GM21825 (cell line): ENCODE data around the gene IRF1.
"Not testable (repeated sequence)": the region's sequence is repeated elsewhere in the genome, so short reads cannot be mapped to it uniquely, and the experiment has no call there.

Source experiments
- ATAC-seq: cut with Tn5 transposase; IDR thresholded peaks from one replicate; pipeline ENCODE4 v1.9.1; 2021; ENCODE audit warnings: mild to moderate bottlenecking, moderate library complexity; ENCODE audit not compliant: unreplicated experiment

IRF1 gene

DNA sequence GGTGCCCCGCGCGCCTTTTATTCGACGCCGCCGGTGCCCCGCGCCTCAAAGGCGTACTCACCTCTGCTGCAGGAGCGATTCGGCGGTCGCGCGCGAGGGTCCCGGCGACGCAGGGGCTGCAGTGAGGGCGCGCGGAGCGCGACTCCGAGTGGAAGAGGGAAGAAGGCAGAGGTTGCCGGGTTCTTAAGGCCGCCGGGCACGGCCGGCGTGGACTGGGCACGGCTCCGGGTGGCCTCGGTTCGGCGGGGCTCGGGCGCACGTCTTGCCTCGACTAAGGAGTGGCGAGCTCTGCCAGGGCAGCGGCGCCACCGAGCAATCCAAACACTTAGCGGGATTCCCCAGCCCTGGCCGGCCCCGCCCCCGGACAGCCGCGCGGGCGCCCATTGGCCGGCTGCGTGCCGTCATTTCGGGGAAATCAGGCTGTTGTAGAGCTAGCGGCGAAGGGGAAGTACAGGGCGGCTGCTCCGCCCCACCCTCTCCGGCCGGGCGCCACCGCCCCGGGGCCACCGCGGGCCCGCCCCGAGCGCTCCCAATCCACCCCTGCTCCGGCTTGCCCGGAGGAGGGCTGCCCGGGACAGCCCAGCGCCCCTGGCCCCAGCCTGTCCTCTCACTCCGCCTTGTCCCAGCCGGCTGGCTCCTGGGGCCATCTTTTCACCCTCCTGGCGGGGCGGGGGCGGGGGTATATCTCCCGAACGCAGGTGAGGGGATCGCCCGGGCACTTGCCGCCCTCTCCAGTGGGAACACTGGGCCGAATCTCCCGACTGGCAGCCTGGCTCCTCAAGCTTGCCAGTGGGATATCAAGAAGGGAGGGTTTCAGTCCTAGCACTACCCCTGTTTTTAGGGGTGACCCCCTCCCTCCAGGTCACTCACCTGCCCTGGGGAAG is at the start of gene IRF1:
TSS of gene IRF1 (minus strand) at position 290 of the 884 bp plus-strand sequence. CDS start 1,295 bp downstream, outside the sequence.
- ATAC-seq: peak; percentile 74

- ATAC-seq: no peak
These were observed 49.6 kb upstream of the IRF1 start for GRCh38 chr5:132540149-132540548.

DNA sequence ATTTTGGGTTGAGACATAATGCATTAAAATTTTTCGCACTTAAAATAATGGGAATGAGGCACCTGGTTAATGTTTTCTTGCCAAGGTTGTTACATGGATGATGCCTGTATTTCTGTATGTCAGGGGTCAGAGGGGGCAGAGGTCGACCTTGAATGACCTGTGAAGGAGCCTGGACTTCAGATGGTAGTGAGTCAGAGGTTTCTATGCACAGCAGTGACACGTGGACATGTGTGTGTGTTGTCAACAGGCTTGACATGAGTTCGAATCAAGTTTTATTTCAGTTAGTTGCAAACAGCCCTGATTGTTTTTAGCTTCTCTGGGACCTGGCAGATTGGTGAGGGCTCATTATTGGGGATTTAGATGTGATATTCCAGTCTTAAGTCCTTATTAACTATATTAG is 49.1 kb upstream of the IRF1 start:
- no peak for ATAC-seq

GRCh38 chr5:132530946-132531345 is 40.4 kb upstream of the IRF1 start:
- ATAC-seq: no peak

DNA sequence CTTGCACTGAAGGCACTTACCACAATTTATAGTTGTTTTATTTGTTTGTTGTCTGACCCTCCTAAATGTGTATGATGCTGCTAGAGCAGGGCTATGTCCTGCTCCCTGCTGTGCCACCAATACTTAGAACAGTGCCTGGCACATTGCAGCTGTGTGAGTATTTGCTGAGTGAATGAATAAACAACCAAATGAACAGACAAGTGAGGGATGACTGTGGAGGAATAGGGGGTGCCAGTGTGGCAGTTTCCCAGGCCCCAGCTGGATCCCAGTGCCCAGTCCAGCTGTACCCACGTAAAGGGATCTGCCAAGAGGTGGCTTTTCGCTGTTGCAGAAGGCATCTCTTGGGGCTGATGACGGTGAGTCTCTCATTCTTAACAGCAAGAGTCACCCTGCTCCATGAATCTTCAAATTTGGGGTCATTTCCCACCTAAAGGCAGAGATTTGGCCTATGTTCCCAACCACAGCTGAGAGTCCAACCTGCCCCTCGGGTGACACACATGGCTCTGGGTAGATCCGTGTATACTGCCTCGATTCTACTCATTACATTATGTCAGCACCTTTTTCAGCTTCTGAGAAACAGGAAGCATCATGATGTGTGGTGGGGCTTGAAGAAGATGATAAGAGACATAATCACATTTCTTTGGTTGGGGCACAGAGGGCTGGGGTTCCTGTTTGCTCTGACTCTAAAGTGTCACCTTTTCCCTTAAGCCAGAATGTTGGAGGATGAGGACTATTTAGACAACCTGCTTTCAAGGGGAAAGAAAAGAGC is 38.5 kb upstream of the IRF1 start:
- ATAC-seq: no peak

DNA sequence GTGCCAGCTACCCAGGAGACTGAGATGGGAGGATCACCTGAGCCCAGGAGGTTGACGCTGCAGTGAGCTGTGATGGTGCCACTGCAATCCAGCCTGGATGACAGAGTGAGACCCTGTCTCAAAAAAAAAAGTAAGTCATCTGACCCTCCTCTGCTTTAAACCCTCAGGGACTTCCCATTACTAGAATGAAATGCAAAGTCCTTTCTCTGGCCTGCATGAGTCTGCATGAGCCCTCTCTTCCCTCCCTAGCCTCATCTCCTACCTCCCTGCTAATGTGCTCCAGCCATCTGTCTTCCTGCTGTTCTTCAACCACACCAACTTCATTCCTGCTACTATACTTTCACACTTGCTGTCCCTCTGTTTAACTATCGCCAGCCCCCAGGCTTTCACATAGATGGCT is 37.4 kb upstream of the IRF1 start:
- ATAC-seq: no peak

- no peak for ATAC-seq
These were observed 36.5 kb upstream of the IRF1 start for GRCh38 chr5:132526974-132527564.

GRCh38 chr5:132526290-132526973 is 35.9 kb upstream of the IRF1 start:
- peak; percentile 39 for ATAC-seq

GRCh38 chr5:132525299-132525724 is 34.7 kb upstream of the IRF1 start:
- peak; percentile 70 for ATAC-seq

DNA sequence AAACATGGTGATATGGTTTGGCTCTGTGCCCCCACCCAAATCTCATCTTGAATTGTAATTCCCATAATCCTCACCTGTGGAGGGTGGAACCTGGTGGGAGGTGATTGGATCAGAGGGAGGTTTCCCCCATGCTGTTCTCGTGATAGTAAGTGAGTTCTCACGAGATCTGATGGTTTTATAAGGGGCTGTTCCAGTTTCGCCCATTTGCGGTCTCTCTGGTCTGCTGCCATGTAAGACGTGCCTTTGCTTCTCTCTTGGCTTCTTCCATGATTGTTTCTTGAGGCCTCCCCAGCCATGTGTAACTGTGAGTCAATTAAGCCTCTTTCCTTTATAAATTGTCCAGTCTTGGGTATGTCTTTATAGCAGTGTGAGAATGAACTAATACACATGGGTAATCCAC is 34.3 kb upstream of the IRF1 start:
- not testable (repeated sequence) for ATAC-seq

DNA sequence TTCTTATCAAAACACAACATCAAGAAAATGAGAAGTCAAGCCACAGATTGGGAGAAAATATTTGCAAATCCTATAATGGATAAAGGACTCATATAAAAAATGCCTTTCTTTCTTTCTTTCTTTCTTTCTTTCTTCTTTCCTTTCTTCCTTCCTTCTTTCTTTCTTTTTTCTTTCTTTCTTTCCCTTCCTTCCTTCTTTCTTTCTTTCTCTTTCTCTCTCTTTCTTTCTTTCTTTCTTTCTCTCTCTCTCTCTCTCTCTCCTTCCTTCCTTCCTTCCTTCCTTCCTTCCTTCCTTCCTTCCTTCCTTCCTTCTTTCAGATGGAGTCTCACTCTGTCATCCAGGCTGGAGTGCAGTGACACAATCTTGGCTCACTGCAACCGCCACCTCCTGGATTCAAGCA is 31.5 kb upstream of the IRF1 start:
- not testable (repeated sequence) for ATAC-seq

GRCh38 chr5:132513618-132514336 is 23.2 kb upstream of the IRF1 start:
- not testable (repeated sequence) for ATAC-seq

DNA sequence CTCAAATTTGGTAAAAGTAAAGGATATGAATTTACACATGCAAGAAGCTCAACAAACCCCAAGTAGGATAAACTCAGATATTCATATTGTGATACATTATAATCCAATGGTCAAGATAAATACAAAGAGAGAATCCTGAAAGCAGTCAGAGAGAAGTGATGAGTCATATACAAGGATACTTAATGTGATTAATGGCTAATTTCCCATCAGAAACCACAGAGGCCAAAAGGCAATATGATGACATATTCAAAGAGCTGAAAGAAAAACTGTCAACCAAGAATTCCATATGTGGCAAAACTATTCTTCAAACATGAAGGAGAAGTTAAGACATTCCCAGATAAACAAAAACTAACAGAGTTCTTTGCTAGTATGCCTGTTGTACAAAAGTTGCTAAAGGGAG is 19.5 kb upstream of the IRF1 start:
- ATAC-seq: no peak

DNA sequence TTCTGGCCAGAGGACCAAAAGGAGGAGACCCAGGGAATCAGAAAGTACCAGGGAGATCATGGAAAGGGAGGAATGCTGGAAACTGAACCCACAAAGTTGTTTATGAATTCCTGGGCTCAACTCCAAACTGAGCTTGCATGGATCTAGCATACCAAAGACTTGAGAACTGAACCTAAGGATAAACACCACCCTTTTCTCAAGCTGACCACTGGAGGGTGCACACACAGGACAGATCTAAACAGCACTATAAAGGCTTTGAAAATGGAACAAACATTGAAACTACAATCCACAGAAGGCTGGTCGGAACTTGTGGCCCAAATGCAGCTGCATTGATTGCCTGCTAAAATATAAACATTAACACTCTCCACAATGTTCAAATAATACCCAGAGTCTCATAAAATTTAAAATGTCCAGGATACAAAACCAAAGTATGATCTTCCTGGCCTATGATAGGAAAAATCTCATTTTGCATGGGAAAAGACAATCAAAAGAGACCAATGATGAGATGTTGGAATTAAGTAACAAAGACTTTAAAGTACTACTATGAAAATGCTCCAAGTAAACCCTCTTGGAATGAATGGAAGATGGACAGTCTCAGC is 15.6 kb upstream of the IRF1 start:
- ATAC-seq: peak; percentile 64

DNA sequence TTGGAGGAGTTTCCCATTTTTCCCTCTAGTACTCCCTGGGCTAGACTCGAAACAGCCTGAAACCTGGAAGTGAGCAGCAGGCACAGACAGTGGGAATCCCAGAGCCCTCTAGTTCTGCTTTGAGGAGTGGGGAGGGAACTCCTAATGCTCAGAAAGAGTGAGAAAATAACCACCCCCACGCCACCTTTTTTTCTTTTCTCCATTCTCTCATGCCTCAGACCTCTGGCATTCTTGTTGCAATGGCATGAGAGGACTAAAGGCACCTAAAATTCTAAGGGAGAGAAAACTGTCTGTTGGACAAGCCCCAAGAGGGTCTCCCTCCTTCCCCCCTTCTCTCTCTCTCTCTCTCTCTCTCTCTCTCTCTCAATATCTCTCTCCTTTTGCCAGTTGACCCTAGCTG is 15.1 kb upstream of the IRF1 start:
- ATAC-seq: no peak

- no peak for ATAC-seq
These were observed 14.2 kb upstream of the IRF1 start for GRCh38 chr5:132504746-132505145.

DNA sequence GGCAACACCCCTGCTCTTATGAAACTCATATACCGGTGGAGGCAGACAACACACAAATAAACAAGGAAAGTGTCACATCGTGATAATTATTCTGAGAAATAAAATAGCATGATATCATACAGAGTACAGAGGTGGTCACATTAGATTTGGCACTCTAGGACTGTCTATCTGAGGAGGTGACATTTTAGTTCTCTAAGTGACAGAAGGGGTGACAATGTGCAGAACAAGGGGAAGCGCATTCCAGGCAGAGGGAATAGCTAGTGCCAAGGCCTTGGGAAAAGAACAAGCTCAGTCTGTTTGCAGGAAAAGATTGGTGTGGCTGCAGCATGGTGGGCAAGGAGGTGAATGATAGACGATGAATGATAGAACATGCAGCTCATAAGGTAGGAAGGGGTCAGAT is 12.7 kb upstream of the IRF1 start:
- ATAC-seq: no peak

DNA sequence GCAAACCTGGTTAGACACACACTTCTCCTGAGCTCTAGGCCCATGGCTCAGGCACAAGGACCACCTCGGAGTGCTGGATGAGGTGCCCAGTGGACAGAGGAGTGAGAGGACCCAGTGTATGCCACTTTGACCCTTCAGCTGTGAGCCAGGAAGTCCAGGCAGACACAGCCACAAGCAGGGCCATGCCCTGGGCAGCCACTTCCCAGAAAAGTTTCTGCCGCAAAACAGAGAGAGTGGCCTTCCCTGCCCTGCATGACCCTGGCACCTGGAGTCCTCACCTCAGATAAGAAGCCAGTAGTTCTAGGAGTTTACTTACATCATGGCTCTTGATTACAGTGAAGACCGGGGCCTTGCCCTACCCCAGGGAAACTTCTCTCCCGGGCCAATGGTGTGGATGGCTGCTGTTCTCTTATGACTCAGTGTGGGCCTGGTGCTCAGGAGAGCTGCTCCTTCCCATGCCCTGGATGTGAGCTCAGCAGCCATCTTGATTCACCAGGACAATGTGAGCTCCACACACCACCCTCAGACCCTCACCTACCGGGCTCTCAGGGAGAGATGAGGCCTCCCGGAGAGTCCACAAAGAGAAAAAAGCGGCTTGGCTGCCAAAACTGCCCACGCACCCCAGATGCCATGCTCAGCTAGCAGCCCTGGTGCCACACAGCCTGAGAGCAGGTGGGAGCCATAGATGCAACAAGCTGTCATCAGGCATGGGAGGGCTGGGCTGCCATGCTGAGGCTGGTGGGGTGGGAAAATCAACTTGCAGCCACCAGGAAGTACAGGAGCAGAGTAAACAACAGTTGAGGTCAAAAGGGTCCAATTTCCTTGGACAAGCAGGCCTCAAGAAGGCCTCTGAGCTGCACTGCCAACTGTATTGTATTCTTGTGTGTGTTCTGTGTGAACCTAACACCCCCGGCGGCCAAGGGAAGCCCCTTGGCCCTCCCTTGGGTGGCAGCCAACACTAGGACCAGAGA is 11.7 kb upstream of the IRF1 start:
- ATAC-seq: no peak

DNA sequence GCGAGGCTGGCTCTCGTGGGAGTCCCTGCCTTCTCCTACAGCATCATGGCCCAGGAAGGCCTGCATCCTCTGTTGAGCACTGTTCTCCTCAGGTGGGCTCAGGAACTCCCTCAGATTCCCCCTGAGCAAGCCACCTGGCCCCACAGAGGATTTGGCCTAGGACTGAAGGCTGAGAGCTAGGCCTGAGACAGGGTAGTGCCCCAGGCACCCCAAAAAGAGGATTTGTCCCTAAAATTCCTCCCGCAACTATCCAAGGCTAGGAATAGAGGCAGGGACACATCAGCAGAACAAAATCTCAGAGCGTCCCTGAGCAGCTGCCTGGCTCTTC is 11.0 kb upstream of the IRF1 start:
- no peak for ATAC-seq
